ENCODE measurements around the gene MBLAC1. TPM values are rescaled to one million over a fixed set of nuclear protein-coding genes. Genes with fewer than 3 reads are reported as not detected.

MBLAC1 gene
- total and polyA plus RNA-seq, 9 of the 15 experiments (the other 6 are each of a cell fraction or from before 2014, with no cell fraction given), result 0.03 to 3.1 (median 0.52) TPM

GRCh38 chr7:100126239-100126930 is 382 bp upstream of the MBLAC1 start (continued):
- TF ChIP-seq ETV1 (tag; conservative IDR thresholded peaks at IDR 0.05; ENCODE audit: low read depth) (peak; percentile 56; the same call in 1 of the 2 replicates), FOXA3 (CRISPR knock-in tag; conservative IDR thresholded peaks at IDR 0.05 in 1 of 2, IDR thresholded peaks at IDR 0.05 in 1 of 2) (0 out of 4 replicates have a peak, but pooled peaks of 1 of the 2 experiments have one; percentile 30), HDAC1 (IDR thresholded peaks at IDR 0.05) (peak in 1 of 2 experiments; percentile 5; a peak in 1 of 4 replicates), RFX7 (CRISPR knock-in tag; IDR thresholded peaks at IDR 0.05) (no peak), CUX1 (CRISPR knock-in tag; IDR thresholded peaks at IDR 0.05) (0 out of 2 replicates have a peak, but pooled peaks have one; percentile 25), UBTF (IDR thresholded peaks at IDR 0.05; ENCODE audit: borderline replicate concordance in 1 of 2, low read depth in 2 of 2, low read length in 2 of 2) (peak in 1 of 2 experiments; percentile 68; a peak in 1 of 4 replicates), THAP12 (CRISPR knock-in tag; IDR thresholded peaks at IDR 0.05) (peak; percentile 75), ZNF57 (CRISPR knock-in tag; IDR thresholded peaks at IDR 0.05) (no peak), KDM2B (CRISPR knock-in tag; IDR thresholded peaks at IDR 0.05) (peak; percentile 75; the same call in 1 of the 2 replicates), ZNF12 (CRISPR knock-in tag; IDR thresholded peaks at IDR 0.05) (0 out of 2 replicates have a peak, but pooled peaks have one; percentile 50), ZBTB1 (CRISPR knock-in tag; IDR thresholded peaks at IDR 0.05; ENCODE audit: borderline replicate concordance, low read depth) (no peak), KAT8 (IDR thresholded peaks at IDR 0.05; ENCODE audit: low read depth) (no peak), ZNF639 (CRISPR knock-in tag; conservative IDR thresholded peaks at IDR 0.05 in 1 of 2, IDR thresholded peaks at IDR 0.05 in 1 of 2) (no peak; a peak in 1 of 4 replicates), GATA2 (CRISPR knock-in tag; IDR thresholded peaks at IDR 0.05) (no peak)
